Loucy (cell line): ENCODE results near the gene DMAP1.

Experiments
- H2AFZ ChIP-seq: fragments of 200-600 bp; sonication (generic); 2 replicates; pipeline ENCODE4 v1.6.0; 2016; ENCODE audit warnings: antibody characterized with exemption, mild to moderate bottlenecking, low read length, moderate library complexity
- H3F3A ChIP-seq: fragments of 200-600 bp; 2 replicates; pipeline ENCODE4 v1.6.0; 2016; ENCODE audit warnings: antibody characterized with exemption, low read depth, mild to moderate bottlenecking
- H3K27me3 ChIP-seq: fragments of 200-600 bp; sonication (generic); 2 replicates; pipeline ENCODE4 v1.6.1; 2014; ENCODE audit warnings: low read length, mild to moderate bottlenecking; ENCODE audit not compliant: insufficient read depth, poor library complexity, severe bottlenecking
- H3K36me3 ChIP-seq: fragments of 200-600 bp; sonication (generic); 2 replicates; pipeline ENCODE4 v1.6.1; 2016; ENCODE audit warnings: low read length; ENCODE audit not compliant: insufficient read depth
- H3K4me1 ChIP-seq: fragments of 200-600 bp; sonication (generic); 2 replicates; pipeline ENCODE4 v1.5.1; 2014; ENCODE audit warnings: low read length, mild to moderate bottlenecking; ENCODE audit not compliant: insufficient read depth, poor library complexity, severe bottlenecking
- H3K4me2 ChIP-seq: fragments of 200-600 bp; sonication (generic); 2 replicates; pipeline ENCODE4 v1.6.0; 2014; ENCODE audit warnings: antibody characterized with exemption, low read length, low read depth, mild to moderate bottlenecking; ENCODE audit not compliant: poor library complexity, severe bottlenecking
- H3K4me3 ChIP-seq: fragments of 200-600 bp; sonication (generic); 2 replicates; pipeline ENCODE4 v1.5.1; 2014; ENCODE audit warnings: low read length, mild to moderate bottlenecking, mixed read lengths; ENCODE audit not compliant: poor library complexity, severe bottlenecking
- H3K79me2 ChIP-seq: fragments of 200-600 bp; sonication (generic); 2 replicates; pipeline ENCODE4 v1.6.1; 2014; ENCODE audit warnings: low read length; ENCODE audit not compliant: insufficient read depth
- H3K9ac ChIP-seq: fragments of 200-600 bp; sonication (generic); 2 replicates; pipeline ENCODE4 v1.6.0; 2014; ENCODE audit warnings: mild to moderate bottlenecking, low read depth, low read length, moderate library complexity; ENCODE audit not compliant: poor library complexity, severe bottlenecking
- H3K9me2 ChIP-seq: fragments of 200-600 bp; sonication (generic); replicated peaks from 2 replicates; pipeline ENCODE4 v1.6.1; 2016; ENCODE audit warnings: low read depth, low read length, mixed read lengths
- H3K9me3 ChIP-seq: fragments of 200-600 bp; sonication (generic); 2 replicates; pipeline ENCODE4 v1.6.1; 2014; ENCODE audit warnings: mild to moderate bottlenecking, antibody characterized with exemption, low read length, low read depth; ENCODE audit not compliant: insufficient read depth
- H4K20me1 ChIP-seq: fragments of 200-600 bp; sonication (generic); 2 replicates; pipeline ENCODE4 v1.6.0; 2014; ENCODE audit warnings: antibody characterized with exemption, low read length, mild to moderate bottlenecking; ENCODE audit not compliant: insufficient read depth, poor library complexity, severe bottlenecking
- EZH2phosphoT487 ChIP-seq: fragments of 200-600 bp; IDR thresholded peaks from 2 replicates; pipeline ENCODE4 v1.6.1; 2018; ENCODE audit warnings: antibody characterized with exemption, mild to moderate bottlenecking, moderate library complexity, borderline replicate concordance
- TF ChIP-seq, protein P1 (sequence below): fragments of 200-600 bp; sonication (generic); conservative IDR thresholded peaks from 2 replicates; pipeline ENCODE4 v1.5.1; 2014; ENCODE audit warnings: mild to moderate bottlenecking, antibody characterized with exemption, low read length

The DMAP1 gene, protein sequence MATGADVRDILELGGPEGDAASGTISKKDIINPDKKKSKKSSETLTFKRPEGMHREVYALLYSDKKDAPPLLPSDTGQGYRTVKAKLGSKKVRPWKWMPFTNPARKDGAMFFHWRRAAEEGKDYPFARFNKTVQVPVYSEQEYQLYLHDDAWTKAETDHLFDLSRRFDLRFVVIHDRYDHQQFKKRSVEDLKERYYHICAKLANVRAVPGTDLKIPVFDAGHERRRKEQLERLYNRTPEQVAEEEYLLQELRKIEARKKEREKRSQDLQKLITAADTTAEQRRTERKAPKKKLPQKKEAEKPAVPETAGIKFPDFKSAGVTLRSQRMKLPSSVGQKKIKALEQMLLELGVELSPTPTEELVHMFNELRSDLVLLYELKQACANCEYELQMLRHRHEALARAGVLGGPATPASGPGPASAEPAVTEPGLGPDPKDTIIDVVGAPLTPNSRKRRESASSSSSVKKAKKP

DNA sequence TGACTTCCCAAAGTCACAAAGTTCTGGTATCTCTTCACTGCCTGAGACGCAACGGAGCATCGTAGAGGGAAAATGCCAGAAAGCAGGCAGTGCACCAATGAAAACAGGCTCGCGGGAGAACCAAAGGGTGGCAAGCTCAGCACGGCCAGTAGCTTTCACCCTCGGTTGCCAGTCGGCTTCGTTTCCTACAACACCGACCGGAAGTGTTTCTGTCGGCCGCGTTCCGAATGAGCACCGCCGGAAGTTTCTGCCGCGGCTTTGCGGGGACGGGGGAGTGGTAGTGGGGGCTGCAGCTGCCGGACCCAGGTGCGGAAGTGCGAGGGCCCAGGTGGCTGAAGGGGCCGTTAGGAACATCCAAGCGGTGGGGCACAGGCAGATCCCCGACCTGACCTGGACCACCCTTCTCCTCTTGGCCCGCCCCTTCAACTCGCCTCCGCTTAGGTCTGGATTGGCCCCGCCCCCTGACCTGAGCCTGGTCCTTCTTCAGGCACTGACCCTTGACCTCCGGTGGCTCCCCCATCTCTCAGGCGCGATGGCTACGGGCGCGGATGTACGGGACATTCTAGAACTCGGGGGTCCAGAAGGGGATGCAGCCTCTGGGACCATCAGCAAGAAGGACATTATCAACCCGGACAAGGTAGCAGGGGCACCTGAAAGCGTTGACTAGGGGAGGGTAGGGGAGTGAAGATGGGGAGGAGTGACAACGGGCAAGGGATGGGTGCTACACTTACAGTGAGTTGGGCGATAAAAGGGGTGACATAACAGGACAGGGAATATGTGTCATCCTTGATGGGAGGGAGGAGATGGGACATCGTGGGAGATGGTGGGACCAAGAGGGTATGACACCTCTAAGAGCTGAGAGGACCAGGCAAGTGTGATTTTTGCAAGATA is at the start of gene DMAP1:
TSS of gene DMAP1 (plus strand) at position 250 of the 891 bp plus-strand sequence. CDS start at position 533, 283 bp downstream.
- peak within 1 kb of the TSS; percentile 96 for H2AFZ ChIP-seq
- TF ChIP-seq, protein P1, sequence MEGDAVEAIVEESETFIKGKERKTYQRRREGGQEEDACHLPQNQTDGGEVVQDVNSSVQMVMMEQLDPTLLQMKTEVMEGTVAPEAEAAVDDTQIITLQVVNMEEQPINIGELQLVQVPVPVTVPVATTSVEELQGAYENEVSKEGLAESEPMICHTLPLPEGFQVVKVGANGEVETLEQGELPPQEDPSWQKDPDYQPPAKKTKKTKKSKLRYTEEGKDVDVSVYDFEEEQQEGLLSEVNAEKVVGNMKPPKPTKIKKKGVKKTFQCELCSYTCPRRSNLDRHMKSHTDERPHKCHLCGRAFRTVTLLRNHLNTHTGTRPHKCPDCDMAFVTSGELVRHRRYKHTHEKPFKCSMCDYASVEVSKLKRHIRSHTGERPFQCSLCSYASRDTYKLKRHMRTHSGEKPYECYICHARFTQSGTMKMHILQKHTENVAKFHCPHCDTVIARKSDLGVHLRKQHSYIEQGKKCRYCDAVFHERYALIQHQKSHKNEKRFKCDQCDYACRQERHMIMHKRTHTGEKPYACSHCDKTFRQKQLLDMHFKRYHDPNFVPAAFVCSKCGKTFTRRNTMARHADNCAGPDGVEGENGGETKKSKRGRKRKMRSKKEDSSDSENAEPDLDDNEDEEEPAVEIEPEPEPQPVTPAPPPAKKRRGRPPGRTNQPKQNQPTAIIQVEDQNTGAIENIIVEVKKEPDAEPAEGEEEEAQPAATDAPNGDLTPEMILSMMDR, result no peak
- TF ChIP-seq EZH2phosphoT487, result no peak
- H3K4me3 ChIP-seq, result peak within 1 kb of the TSS; percentile 97
- no peaks in the 10 kb centered on the region for H3K27me3 ChIP-seq
- peaks cover 14% of the 10 kb centered on the region; the same call in 1 of the 2 replicates for H3K36me3 ChIP-seq
- H3K4me2 ChIP-seq, result peak within 1 kb of the TSS; percentile 92
- no peaks in the 10 kb centered on the region for H3K9me3 ChIP-seq
- H3K9me2 ChIP-seq, result no peaks in the 10 kb centered on the region
- peak within 1 kb of the TSS; percentile 90 for H3K9ac ChIP-seq
- peaks cover 22% of the 10 kb centered on the region for H3K4me1 ChIP-seq
- peaks cover 19% of the 10 kb centered on the region for H3K79me2 ChIP-seq
- no peaks in the 10 kb centered on the region for H3F3A ChIP-seq
- peaks cover 3% of the 10 kb centered on the region for H4K20me1 ChIP-seq

DNA sequence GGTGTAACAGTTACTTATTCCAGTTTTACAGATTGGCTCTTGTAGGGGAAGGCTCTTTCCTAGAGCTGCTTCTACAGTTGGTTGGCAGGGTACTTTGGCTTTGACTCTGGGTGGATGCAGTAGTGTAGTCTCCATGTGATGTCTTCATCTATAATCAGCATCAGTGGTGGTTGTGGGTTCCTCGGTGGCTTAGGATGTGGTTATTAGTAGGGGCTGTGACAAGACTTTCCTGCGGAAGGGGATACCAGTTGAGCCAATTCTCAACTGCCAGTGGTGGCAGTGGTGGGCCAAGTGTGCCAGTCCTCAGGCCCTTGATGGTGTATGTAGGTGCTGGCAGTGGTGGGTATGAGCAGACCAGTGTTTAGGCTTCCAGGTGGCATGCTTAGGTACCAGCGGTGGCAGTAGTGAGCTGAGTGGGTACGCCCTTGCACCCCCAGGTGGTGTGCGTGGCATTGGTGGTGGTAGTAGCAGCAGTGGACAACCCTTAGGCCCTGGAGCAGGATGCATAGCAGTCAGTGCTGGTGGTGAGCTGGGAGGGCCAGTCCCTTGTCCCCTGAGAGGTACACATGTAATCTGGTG is 44.7 kb upstream of the DMAP1 start:
- Histone ChIP-seq H3K4me3 (peak overlapping the region; percentile 2), H3K4me1 (peaks cover 25% of the 10 kb centered on the region), H3K9ac (peak overlapping the region; percentile 8), H2AFZ (no peak overlapping the region), H4K20me1 (no peaks in the 10 kb centered on the region), H3F3A (no peaks in the 10 kb centered on the region), H3K27me3 (no peaks in the 10 kb centered on the region), H3K79me2 (no peaks in the 10 kb centered on the region), H3K9me3 (no peaks in the 10 kb centered on the region), H3K4me2 (peak overlapping the region; percentile 41), H3K36me3 (no peaks in the 10 kb centered on the region), H3K9me2 (no peaks in the 10 kb centered on the region)
- TF ChIP-seq, protein P1, result peak; percentile 72
- TF ChIP-seq EZH2phosphoT487, result no peak

DNA sequence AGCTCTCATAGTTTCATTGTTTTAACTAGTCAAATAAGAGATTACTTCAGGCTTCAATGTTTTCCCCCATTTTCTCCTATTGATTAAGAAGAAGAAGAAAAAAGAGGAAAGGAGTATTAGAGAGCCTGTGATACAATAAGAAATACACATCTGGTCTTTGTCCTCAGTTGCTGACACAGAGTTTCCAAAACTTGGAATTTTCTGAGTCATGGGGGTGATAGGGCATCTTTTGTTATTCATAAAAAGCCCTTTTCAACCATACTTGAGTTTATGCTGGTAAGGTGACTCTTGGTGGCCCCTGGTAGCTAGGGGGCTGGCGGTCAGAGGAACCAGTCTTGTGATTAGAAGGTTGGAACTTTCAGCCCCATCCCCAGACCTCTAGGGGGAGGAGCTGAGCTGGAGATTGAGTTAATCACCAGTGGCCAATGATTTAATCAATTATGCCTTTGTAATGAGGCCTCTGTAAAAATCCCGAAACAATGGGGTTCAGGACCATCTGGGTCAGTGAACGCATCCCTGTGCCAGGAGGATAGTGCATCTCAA is 42.9 kb upstream of the DMAP1 start:
- peaks cover 9% of the 10 kb centered on the region; the same call in 1 of the 2 replicates for H3K9me3 ChIP-seq
- peaks cover 25% of the 10 kb centered on the region for H3K4me1 ChIP-seq
- no peaks in the 10 kb centered on the region for H3F3A ChIP-seq
- no peak overlapping the region for H2AFZ ChIP-seq
- H3K27me3 ChIP-seq, result no peaks in the 10 kb centered on the region
- TF ChIP-seq, protein P1, result peak; percentile 35
- TF ChIP-seq EZH2phosphoT487, result no peak
- H3K36me3 ChIP-seq, result no peaks in the 10 kb centered on the region
- no peaks in the 10 kb centered on the region for H4K20me1 ChIP-seq
- no peaks in the 10 kb centered on the region for H3K79me2 ChIP-seq
- no peak overlapping the region for H3K4me3 ChIP-seq
- no peak overlapping the region for H3K9ac ChIP-seq
- H3K9me2 ChIP-seq, result no peaks in the 10 kb centered on the region
- no peak overlapping the region for H3K4me2 ChIP-seq
